Measurements from ENCODE around the gene C1orf185.

DNA sequence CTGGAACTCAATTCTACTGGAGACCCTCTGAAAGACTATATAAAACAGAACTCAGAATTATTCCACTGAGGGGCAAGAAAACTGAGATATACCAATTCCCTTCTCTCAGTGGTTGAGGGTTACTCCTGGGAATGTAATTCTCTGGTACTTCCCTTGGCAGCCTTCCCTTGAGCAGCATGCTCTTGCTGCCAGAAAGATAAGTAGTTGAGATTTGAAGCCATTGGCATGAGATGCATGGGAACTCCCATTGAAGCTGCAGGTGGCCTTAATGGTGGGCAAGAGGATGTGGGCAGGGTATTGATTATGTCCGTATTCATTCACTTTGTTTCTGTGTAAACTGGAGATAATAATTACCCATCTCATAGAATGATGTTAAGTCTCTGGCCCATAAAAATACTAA is 28.6 kb upstream of the C1orf185 start:
- TF ChIP-seq, protein P1, sequence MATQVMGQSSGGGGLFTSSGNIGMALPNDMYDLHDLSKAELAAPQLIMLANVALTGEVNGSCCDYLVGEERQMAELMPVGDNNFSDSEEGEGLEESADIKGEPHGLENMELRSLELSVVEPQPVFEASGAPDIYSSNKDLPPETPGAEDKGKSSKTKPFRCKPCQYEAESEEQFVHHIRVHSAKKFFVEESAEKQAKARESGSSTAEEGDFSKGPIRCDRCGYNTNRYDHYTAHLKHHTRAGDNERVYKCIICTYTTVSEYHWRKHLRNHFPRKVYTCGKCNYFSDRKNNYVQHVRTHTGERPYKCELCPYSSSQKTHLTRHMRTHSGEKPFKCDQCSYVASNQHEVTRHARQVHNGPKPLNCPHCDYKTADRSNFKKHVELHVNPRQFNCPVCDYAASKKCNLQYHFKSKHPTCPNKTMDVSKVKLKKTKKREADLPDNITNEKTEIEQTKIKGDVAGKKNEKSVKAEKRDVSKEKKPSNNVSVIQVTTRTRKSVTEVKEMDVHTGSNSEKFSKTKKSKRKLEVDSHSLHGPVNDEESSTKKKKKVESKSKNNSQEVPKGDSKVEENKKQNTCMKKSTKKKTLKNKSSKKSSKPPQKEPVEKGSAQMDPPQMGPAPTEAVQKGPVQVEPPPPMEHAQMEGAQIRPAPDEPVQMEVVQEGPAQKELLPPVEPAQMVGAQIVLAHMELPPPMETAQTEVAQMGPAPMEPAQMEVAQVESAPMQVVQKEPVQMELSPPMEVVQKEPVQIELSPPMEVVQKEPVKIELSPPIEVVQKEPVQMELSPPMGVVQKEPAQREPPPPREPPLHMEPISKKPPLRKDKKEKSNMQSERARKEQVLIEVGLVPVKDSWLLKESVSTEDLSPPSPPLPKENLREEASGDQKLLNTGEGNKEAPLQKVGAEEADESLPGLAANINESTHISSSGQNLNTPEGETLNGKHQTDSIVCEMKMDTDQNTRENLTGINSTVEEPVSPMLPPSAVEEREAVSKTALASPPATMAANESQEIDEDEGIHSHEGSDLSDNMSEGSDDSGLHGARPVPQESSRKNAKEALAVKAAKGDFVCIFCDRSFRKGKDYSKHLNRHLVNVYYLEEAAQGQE (IDR thresholded peaks at IDR 0.05; ENCODE audit: low read depth, low read length): no peak
- TF ChIP-seq FOXM1 (IDR thresholded peaks at IDR 0.05; ENCODE audit: low read depth): no peak
- TF ChIP-seq, protein P2, sequence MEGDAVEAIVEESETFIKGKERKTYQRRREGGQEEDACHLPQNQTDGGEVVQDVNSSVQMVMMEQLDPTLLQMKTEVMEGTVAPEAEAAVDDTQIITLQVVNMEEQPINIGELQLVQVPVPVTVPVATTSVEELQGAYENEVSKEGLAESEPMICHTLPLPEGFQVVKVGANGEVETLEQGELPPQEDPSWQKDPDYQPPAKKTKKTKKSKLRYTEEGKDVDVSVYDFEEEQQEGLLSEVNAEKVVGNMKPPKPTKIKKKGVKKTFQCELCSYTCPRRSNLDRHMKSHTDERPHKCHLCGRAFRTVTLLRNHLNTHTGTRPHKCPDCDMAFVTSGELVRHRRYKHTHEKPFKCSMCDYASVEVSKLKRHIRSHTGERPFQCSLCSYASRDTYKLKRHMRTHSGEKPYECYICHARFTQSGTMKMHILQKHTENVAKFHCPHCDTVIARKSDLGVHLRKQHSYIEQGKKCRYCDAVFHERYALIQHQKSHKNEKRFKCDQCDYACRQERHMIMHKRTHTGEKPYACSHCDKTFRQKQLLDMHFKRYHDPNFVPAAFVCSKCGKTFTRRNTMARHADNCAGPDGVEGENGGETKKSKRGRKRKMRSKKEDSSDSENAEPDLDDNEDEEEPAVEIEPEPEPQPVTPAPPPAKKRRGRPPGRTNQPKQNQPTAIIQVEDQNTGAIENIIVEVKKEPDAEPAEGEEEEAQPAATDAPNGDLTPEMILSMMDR (IDR thresholded peaks at IDR 0.05): no peak
- TF ChIP-seq, protein P3, sequence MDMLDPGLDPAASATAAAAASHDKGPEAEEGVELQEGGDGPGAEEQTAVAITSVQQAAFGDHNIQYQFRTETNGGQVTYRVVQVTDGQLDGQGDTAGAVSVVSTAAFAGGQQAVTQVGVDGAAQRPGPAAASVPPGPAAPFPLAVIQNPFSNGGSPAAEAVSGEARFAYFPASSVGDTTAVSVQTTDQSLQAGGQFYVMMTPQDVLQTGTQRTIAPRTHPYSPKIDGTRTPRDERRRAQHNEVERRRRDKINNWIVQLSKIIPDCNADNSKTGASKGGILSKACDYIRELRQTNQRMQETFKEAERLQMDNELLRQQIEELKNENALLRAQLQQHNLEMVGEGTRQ (IDR thresholded peaks at IDR 0.05; ENCODE audit: borderline replicate concordance, low read depth, low read length): no peak
- no peak for TF ChIP-seq TAF1 (IDR thresholded peaks at IDR 0.05; ENCODE audit: borderline replicate concordance, low read depth, low read length)
- TF ChIP-seq, protein P4, sequence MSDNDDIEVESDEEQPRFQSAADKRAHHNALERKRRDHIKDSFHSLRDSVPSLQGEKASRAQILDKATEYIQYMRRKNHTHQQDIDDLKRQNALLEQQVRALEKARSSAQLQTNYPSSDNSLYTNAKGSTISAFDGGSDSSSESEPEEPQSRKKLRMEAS (IDR thresholded peaks at IDR 0.05; ENCODE audit: low read depth): peak; percentile 89
- TF ChIP-seq, protein P5, sequence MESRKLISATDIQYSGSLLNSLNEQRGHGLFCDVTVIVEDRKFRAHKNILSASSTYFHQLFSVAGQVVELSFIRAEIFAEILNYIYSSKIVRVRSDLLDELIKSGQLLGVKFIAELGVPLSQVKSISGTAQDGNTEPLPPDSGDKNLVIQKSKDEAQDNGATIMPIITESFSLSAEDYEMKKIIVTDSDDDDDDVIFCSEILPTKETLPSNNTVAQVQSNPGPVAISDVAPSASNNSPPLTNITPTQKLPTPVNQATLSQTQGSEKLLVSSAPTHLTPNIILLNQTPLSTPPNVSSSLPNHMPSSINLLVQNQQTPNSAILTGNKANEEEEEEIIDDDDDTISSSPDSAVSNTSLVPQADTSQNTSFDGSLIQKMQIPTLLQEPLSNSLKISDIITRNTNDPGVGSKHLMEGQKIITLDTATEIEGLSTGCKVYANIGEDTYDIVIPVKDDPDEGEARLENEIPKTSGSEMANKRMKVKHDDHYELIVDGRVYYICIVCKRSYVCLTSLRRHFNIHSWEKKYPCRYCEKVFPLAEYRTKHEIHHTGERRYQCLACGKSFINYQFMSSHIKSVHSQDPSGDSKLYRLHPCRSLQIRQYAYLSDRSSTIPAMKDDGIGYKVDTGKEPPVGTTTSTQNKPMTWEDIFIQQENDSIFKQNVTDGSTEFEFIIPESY (IDR thresholded peaks at IDR 0.05; ENCODE audit: borderline replicate concordance, low read depth): no peak
- no peak for TF ChIP-seq RAD21 (IDR thresholded peaks at IDR 0.05; ENCODE audit: low read length)
- TF ChIP-seq POLR2AphosphoS5 (IDR thresholded peaks at IDR 0.05; ENCODE audit: low read depth, low read length): no peak
